Fibroblast of lung (primary cell): ENCODE results near the gene CPNE2. TPM values are rescaled to one million over a fixed set of nuclear protein-coding genes. Genes with fewer than 3 reads are reported as not detected.

Source experiments
- DNase-seq, 2 donors: peaks; one replicate each; pipeline versions ENCODE4 v3.0.0 to v3.0.0-alpha.2; 2010; ENCODE audit warnings: low read depth in 2 of 2
- H2AFZ ChIP-seq: 2 replicates; pipeline ENCODE4 v1.5.1; 2012; ENCODE audit warnings: low read length, control low read depth, inconsistent platforms
- H3K27ac ChIP-seq: 2 replicates; pipeline ENCODE4 v1.5.1; 2011; ENCODE audit warnings: low read length, control low read depth; ENCODE audit not compliant: insufficient read depth
- H3K27me3 ChIP-seq: 2 replicates; pipeline ENCODE4 v1.5.1; 2011; ENCODE audit warnings: mild to moderate bottlenecking, low read length; ENCODE audit not compliant: control insufficient read depth, insufficient read depth
- H3K36me3 ChIP-seq: 2 replicates; pipeline ENCODE4 v1.5.1; 2011; ENCODE audit warnings: low read length; ENCODE audit not compliant: control insufficient read depth, insufficient read depth
- H3K4me1 ChIP-seq: 2 replicates; pipeline ENCODE4 v1.5.1; 2011; ENCODE audit warnings: low read length; ENCODE audit not compliant: control insufficient read depth, insufficient read depth; ENCODE audit errors: extremely low read depth
- H3K4me2 ChIP-seq: 2 replicates; pipeline ENCODE4 v1.5.1; 2011; ENCODE audit warnings: low read length, control low read depth; ENCODE audit not compliant: insufficient read depth; ENCODE audit errors: extremely low read depth
- H3K4me3 ChIP-seq, 4 experiments: fragments of 200-600 bp in 1 of 4; sonication (generic) in 1 of 4; replicated peaks in 1 of 4; 2 replicates each; pipeline ENCODE4 v1.5.1; 2011 to 2016; ENCODE audit warnings: low read length in 4 of 4, low read depth in 3 of 4, mild to moderate bottlenecking in 3 of 4, control low read depth in 2 of 4, inconsistent platforms in 1 of 4, mixed read lengths in 1 of 4; ENCODE audit not compliant: insufficient read depth in 1 of 4; ENCODE audit errors: control extremely low read depth in 1 of 4
- H3K79me2 ChIP-seq: 2 replicates; pipeline ENCODE4 v1.5.1; 2012; ENCODE audit warnings: mild to moderate bottlenecking, low read length, inconsistent platforms; ENCODE audit not compliant: control insufficient read depth, insufficient read depth
- H3K9ac ChIP-seq: 2 replicates; pipeline ENCODE4 v1.5.1; 2011; ENCODE audit warnings: mild to moderate bottlenecking, low read length, control low read depth; ENCODE audit not compliant: insufficient read depth
- H3K9me3 ChIP-seq: 2 replicates; pipeline ENCODE4 v1.5.1; 2012; ENCODE audit warnings: low read depth, low read length; ENCODE audit not compliant: control insufficient read depth, insufficient read depth
- H4K20me1 ChIP-seq: 2 replicates; pipeline ENCODE4 v1.5.1; 2011; ENCODE audit warnings: low read length; ENCODE audit not compliant: control insufficient read depth, insufficient read depth; ENCODE audit errors: extremely low read depth
- CTCF ChIP-seq, 2 donors: IDR thresholded peaks in 1 of 2; conservative IDR thresholded peaks in 1 of 2; 1 replicate in 1 of 2; 2 replicates in 1 of 2; pipeline ENCODE4 v1.5.1; 2011 to 2012; ENCODE audit warnings: low read length in 2 of 2, control low read depth in 1 of 2, inconsistent platforms in 1 of 2, low read depth in 1 of 2, mild to moderate bottlenecking in 1 of 2
- EZH2 ChIP-seq: IDR thresholded peaks from 2 replicates; pipeline ENCODE4 v1.5.1; 2012; ENCODE audit warnings: low read length, control low read depth, mild to moderate bottlenecking; ENCODE audit errors: missing control alignments
- polyA plus RNA-seq, 2 donors: library from polyadenylated mRNA; depleted of rRNA in 1 of 2; stranded (reverse) in 1 of 2; unstranded in 1 of 2; fragments of >200 nt; gene quantifications; 2 replicates each; pipeline ENCODE4 v1.2.1, GENCODE V29; 2011 to 2012; ENCODE audit warnings: missing spikeins in 1 of 2
- total RNA-seq: library from RNA; depleted of rRNA; stranded (reverse); fragments of >200 nt; gene quantifications from 2 replicates; pipeline ENCODE4 v1.2.1, GENCODE V29; 2014

Gene CPNE2
- total and polyA plus RNA-seq, 2 donors (not counting 1 experiment from before 2014, with no cell fraction given) = 20.5 to 39.6 TPM

GRCh38 chr16:57105184-57105583, 12.8 kb downstream of the CPNE2 start:
- H3K4me1 ChIP-seq = peaks cover 2% of the 10 kb centered on the region
- no peak for DNase-seq
- H3K4me2 ChIP-seq = no peak overlapping the region
- no peaks in the 10 kb centered on the region for H3K9me3 ChIP-seq
- H3K9ac ChIP-seq = no peak overlapping the region
- TF ChIP-seq EZH2 = no peak
- no peak for TF ChIP-seq CTCF (conservative IDR thresholded peaks at IDR 0.05 in 1 of 2, IDR thresholded peaks at IDR 0.05 in 1 of 2; ENCODE audit: low read depth in 1 of 2, low read length in 2 of 2)
- H3K27ac ChIP-seq = no peak overlapping the region
- H3K79me2 ChIP-seq = no peaks in the 10 kb centered on the region
- H3K4me3 ChIP-seq = no peak overlapping the region
- no peaks in the 10 kb centered on the region for H4K20me1 ChIP-seq
- no peak overlapping the region for H2AFZ ChIP-seq
- H3K36me3 ChIP-seq = no peaks in the 10 kb centered on the region
- H3K27me3 ChIP-seq = no peaks in the 10 kb centered on the region

GRCh38 chr16:57106767-57107166, 14.4 kb downstream of the CPNE2 start:
- Histone ChIP-seq H3K36me3 (no peaks in the 10 kb centered on the region), H4K20me1 (no peaks in the 10 kb centered on the region), H3K27me3 (no peaks in the 10 kb centered on the region), H3K9ac (no peak overlapping the region), H3K9me3 (no peaks in the 10 kb centered on the region), H3K4me1 (peaks cover 2% of the 10 kb centered on the region), H2AFZ (no peak overlapping the region), H3K27ac (no peak overlapping the region), H3K4me2 (no peak overlapping the region), H3K79me2 (no peaks in the 10 kb centered on the region), H3K4me3 (no peak overlapping the region)
- no peak for DNase-seq
- TF ChIP-seq EZH2 = no peak
- TF ChIP-seq CTCF (conservative IDR thresholded peaks at IDR 0.05 in 1 of 2, IDR thresholded peaks at IDR 0.05 in 1 of 2; ENCODE audit: low read depth in 1 of 2, low read length in 2 of 2) = no peak

GRCh38 chr16:57107321-57107922, 15.0 kb downstream of the CPNE2 start:
- peaks cover 6% of the 10 kb centered on the region for H3K4me1 ChIP-seq
- H3K9me3 ChIP-seq = no peaks in the 10 kb centered on the region
- no peak overlapping the region for H3K27ac ChIP-seq
- no peaks in the 10 kb centered on the region for H3K27me3 ChIP-seq
- no peak for DNase-seq
- no peaks in the 10 kb centered on the region for H3K36me3 ChIP-seq
- H2AFZ ChIP-seq = no peak overlapping the region
- no peak overlapping the region for H3K9ac ChIP-seq
- H3K4me3 ChIP-seq = no peak overlapping the region
- H4K20me1 ChIP-seq = no peaks in the 10 kb centered on the region
- TF ChIP-seq EZH2 (no peak), CTCF (conservative IDR thresholded peaks at IDR 0.05 in 1 of 2, IDR thresholded peaks at IDR 0.05 in 1 of 2; ENCODE audit: low read depth in 1 of 2, low read length in 2 of 2) (no peak)
- H3K79me2 ChIP-seq = no peaks in the 10 kb centered on the region
- H3K4me2 ChIP-seq = no peak overlapping the region
